ENCODE results near the gene TUSC2. TPM values are rescaled to one million over a fixed set of nuclear protein-coding genes. Genes with fewer than 3 reads are reported as not detected.
A peak's percentile ranks its signal among the peaks of the same experiment; 100 is the strongest.

The TUSC2 gene
- total and polyA plus RNA-seq, 2 of the 13 experiments (the other 11 are each of a cell fraction or from before 2014, with no cell fraction given): 36.7 to 39.1 TPM

GRCh38 chr3:50327943-50328691 is at the start of gene TUSC2 (continued):
- peak; percentile 20 for TF ChIP-seq ZNF407 (CRISPR knock-in tag; IDR thresholded peaks at IDR 0.05; ENCODE audit: not compliant biosample characterization)
- TF ChIP-seq ZNF879 (CRISPR knock-in tag; IDR thresholded peaks at IDR 0.05): no peak
- no peak for TF ChIP-seq PHF5A (CRISPR knock-in tag; IDR thresholded peaks at IDR 0.05; ENCODE audit: low read depth, unreplicated experiment)
- TF ChIP-seq TOPORS (CRISPR knock-in tag; IDR thresholded peaks at IDR 0.05): no peak
- TF ChIP-seq GATA4 (IDR thresholded peaks at IDR 0.05; ENCODE audit: borderline replicate concordance, low read depth): peak; percentile 59; the same call in 1 of the 2 replicates
- 0 out of 2 replicates have a peak, but pooled peaks have one; percentile 73 for TF ChIP-seq BCL3 (CRISPR knock-in tag; IDR thresholded peaks at IDR 0.05)
- TF ChIP-seq, protein P1, sequence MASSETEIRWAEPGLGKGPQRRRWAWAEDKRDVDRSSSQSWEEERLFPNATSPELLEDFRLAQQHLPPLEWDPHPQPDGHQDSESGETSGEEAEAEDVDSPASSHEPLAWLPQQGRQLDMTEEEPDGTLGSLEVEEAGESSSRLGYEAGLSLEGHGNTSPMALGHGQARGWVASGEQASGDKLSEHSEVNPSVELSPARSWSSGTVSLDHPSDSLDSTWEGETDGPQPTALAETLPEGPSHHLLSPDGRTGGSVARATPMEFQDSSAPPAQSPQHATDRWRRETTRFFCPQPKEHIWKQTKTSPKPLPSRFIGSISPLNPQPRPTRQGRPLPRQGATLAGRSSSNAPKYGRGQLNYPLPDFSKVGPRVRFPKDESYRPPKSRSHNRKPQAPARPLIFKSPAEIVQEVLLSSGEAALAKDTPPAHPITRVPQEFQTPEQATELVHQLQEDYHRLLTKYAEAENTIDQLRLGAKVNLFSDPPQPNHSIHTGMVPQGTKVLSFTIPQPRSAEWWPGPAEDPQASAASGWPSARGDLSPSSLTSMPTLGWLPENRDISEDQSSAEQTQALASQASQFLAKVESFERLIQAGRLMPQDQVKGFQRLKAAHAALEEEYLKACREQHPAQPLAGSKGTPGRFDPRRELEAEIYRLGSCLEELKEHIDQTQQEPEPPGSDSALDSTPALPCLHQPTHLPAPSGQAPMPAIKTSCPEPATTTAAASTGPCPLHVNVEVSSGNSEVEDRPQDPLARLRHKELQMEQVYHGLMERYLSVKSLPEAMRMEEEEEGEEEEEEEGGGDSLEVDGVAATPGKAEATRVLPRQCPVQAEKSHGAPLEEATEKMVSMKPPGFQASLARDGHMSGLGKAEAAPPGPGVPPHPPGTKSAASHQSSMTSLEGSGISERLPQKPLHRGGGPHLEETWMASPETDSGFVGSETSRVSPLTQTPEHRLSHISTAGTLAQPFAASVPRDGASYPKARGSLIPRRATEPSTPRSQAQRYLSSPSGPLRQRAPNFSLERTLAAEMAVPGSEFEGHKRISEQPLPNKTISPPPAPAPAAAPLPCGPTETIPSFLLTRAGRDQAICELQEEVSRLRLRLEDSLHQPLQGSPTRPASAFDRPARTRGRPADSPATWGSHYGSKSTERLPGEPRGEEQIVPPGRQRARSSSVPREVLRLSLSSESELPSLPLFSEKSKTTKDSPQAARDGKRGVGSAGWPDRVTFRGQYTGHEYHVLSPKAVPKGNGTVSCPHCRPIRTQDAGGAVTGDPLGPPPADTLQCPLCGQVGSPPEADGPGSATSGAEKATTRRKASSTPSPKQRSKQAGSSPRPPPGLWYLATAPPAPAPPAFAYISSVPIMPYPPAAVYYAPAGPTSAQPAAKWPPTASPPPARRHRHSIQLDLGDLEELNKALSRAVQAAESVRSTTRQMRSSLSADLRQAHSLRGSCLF (CRISPR knock-in tag; IDR thresholded peaks at IDR 0.05; ENCODE audit: borderline replicate concordance): no peak
- no peak for TF ChIP-seq CCAR2 (optimal IDR thresholded peaks at IDR 0.05; ENCODE audit: low read depth, low read length)
- TF ChIP-seq IKZF5 (CRISPR knock-in tag; IDR thresholded peaks at IDR 0.05): peak; percentile 33; the same call in 1 of the 2 replicates
- TF ChIP-seq ZNF121 (CRISPR knock-in tag; IDR thresholded peaks at IDR 0.05): peak; percentile 86
- TF ChIP-seq ZFP37 (CRISPR knock-in tag; IDR thresholded peaks at IDR 0.05; ENCODE audit: borderline replicate concordance): no peak
- TF ChIP-seq NFKB2 (CRISPR knock-in tag; IDR thresholded peaks at IDR 0.05; ENCODE audit: borderline replicate concordance): peak; percentile 83; the same call in 1 of the 2 replicates

Data from HepG2 (cell line).